K562 (cell line): ENCODE measurements around the gene CREB5. TPM values are rescaled to one million over a fixed set of nuclear protein-coding genes. Genes with fewer than 3 reads are reported as not detected.

ENCODE experiments used
- BRD4 ChIP-seq: fragments of 200-600 bp; sonication (generic); IDR thresholded peaks from 2 replicates; pipeline ENCODE4 v1.6.1; 2017; ENCODE audit warnings: inconsistent platforms
- HDGF ChIP-seq: fragments of 450-650 bp; IDR thresholded peaks from 2 replicates; pipeline ENCODE4 v1.6.1; 2016
- TRIM28 ChIP-seq: fragments of 450-650 bp; IDR thresholded peaks from 2 replicates; pipeline ENCODE4 v1.6.1; 2017
- ZNF407 ChIP-seq: fragments of 450-650 bp; IDR thresholded peaks from 2 replicates; pipeline ENCODE4 v1.6.1; 2016; ENCODE audit warnings: low read depth
- polyA plus RNA-seq, 8 experiments: library from polyadenylated mRNA; depleted of rRNA in 4 of 8; stranded (reverse) in 5 of 8; unstranded in 3 of 8; fragments of >200 nt; fragmentation: Nextera tagmentation in 2 of 8; fragmentation: Illumina TruSeq in 1 of 8; extraction: Ambion mirVana in 2 of 8; extraction: Trizol in 1 of 8; gene quantifications; 2 replicates each; pipeline versions ENCODE4 v1.2.1 to v1.2.3, GENCODE V29; 2011 to 2014; ENCODE audit warnings: inconsistent platforms in 1 of 8, missing spikeins in 1 of 8
- total RNA-seq, 7 experiments: library from RNA; depleted of rRNA in 6 of 7; stranded (reverse); fragments of >200 nt in 6 of 7; fragmentation: Illumina TruSeq in 2 of 7; extraction: Trizol in 2 of 7; gene quantifications; 2 replicates each; pipeline versions ENCODE4 v1.2.1 to v1.2.3, GENCODE V29; 2011 to 2021; ENCODE audit warnings: low replicate concordance in 1 of 7

The CREB5 gene
- total and polyA plus RNA-seq, 9 of the 15 experiments (the other 6 are each of a cell fraction or from before 2014, with no cell fraction given): 0.33 to 6.4 (median 1.8) TPM

DNA sequence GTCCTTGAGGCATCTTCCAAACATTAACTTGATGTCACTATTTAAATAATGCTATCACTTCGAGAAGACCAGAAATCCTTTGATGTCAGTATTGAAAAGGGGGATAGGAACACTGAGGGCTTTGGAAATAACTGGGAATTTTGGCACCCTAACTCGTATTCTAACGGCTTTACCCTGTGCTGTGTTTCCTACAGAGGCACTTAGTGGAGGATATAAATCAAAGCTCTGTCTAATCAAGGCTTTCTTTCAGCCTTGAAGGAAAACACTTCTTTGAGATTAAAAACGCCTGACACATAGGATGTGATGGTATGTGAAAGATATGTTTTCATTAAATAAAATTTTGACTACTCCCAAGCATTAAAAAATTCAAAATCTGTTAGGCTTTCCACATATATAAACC, 62.3 kb downstream of the CREB5 start (continued):
- TF ChIP-seq ZNF407 (no peak), BRD4 (no peak), HDGF (no peak), TRIM28 (no peak)
- TF ChIP-seq, all 486 proteins: peak for 0
